GM18499 (cell line): Measurements from ENCODE around the gene SATB2.

Source experiments
- ATAC-seq: cut with Tn5 transposase; IDR thresholded peaks from one replicate; pipeline ENCODE4 v1.9.1; 2021; ENCODE audit warnings: moderate number of reproducible peaks; ENCODE audit not compliant: insufficient read depth, unreplicated experiment

SATB2 gene

GRCh38 chr2:199455210-199455544 is 2.6 kb downstream of the SATB2 start:
- ATAC-seq = no peak

GRCh38 chr2:199452991-199453379 is 4.8 kb downstream of the SATB2 start:
- ATAC-seq = no peak

GRCh38 chr2:199452260-199452990 is 5.3 kb downstream of the SATB2 start:
- ATAC-seq = no peak

- ATAC-seq = no peak
Measured at GRCh38 chr2:199449956-199450355, 7.8 kb downstream of the SATB2 start.

GRCh38 chr2:199449455-199449854 is 8.3 kb downstream of the SATB2 start:
- ATAC-seq = no peak

GRCh38 chr2:199446996-199447576 is 10.7 kb downstream of the SATB2 start:
- no peak for ATAC-seq

- ATAC-seq = no peak
Measured at GRCh38 chr2:199444749-199445148, 13.0 kb downstream of the SATB2 start.

- no peak for ATAC-seq
Measured at GRCh38 chr2:199443589-199444130, 14.1 kb downstream of the SATB2 start.

- ATAC-seq = no peak
Measured at GRCh38 chr2:199442173-199442572, 15.6 kb downstream of the SATB2 start.

- ATAC-seq = no peak
Measured at GRCh38 chr2:199441759-199442158, 16.0 kb downstream of the SATB2 start.

- ATAC-seq = no peak
Measured at GRCh38 chr2:199440118-199440517, 17.6 kb downstream of the SATB2 start.

- ATAC-seq = no peak
Measured at GRCh38 chr2:199439542-199439941, 18.2 kb downstream of the SATB2 start.

- ATAC-seq = no peak
Measured at GRCh38 chr2:199439066-199439465, 18.7 kb downstream of the SATB2 start.

- no peak for ATAC-seq
Measured at GRCh38 chr2:199434555-199434954, 23.2 kb downstream of the SATB2 start.

GRCh38 chr2:199433204-199433832 is 24.4 kb downstream of the SATB2 start:
- no peak for ATAC-seq

- ATAC-seq = no peak
Measured at GRCh38 chr2:199431746-199432213, 26.0 kb downstream of the SATB2 start.

GRCh38 chr2:199430214-199430613 is 27.5 kb downstream of the SATB2 start:
- ATAC-seq = no peak

- no peak for ATAC-seq
Measured at GRCh38 chr2:199428291-199428690, 29.4 kb downstream of the SATB2 start.

- no peak for ATAC-seq
Measured at GRCh38 chr2:199424160-199424559, 33.6 kb downstream of the SATB2 start.

- no peak for ATAC-seq
Measured at GRCh38 chr2:199419428-199419827, 38.3 kb downstream of the SATB2 start.

GRCh38 chr2:199414465-199414864 is 43.3 kb downstream of the SATB2 start:
- ATAC-seq = no peak
